Measurements from ENCODE around the gene TMEM143. TPM values are rescaled to one million over a fixed set of nuclear protein-coding genes. Genes with fewer than 3 reads are reported as not detected.
A peak's percentile ranks its signal among the peaks of the same experiment; 100 is the strongest.

TMEM143 gene
- total RNA-seq, 2 experiments from 2014 or later, result 9.4 to 11.0 TPM

DNA sequence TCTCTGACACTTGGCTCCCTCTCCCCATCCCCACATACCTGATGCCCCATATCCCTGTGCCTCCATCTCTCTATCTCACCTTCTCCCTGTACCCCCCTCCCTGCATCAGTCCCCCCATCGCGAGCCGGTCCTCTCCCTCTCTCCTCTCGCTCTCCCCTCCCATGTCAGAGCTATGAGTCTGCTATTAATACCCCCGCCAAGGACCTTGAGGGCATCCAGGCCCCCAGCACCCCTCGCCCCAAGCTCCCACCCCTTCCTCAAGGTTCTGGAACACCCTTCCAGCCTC, 31.4 kb upstream of the TMEM143 start:
- H3K4me1 Mint-ChIP-seq (ENCODE audit: low read depth), result peaks cover 58% of the 10 kb centered on the region
- no peaks in the 10 kb centered on the region for H3K9me3 Mint-ChIP-seq
- H3K9me3 ChIP-seq (ENCODE audit: control insufficient read depth in 1 of 2, insufficient read depth in 1 of 2, low read length in 2 of 2), result peaks cover 0 to 19% of the 10 kb centered on the region in 2 experiments
- peaks cover 34 to 42% of the 10 kb centered on the region in 2 experiments for H3K27me3 ChIP-seq (ENCODE audit: control insufficient read depth in 1 of 2, insufficient read depth in 2 of 2, low read length in 2 of 2)
- no peak overlapping the region for H3K27ac ChIP-seq (ENCODE audit: low read depth in 1 of 2, low read length in 2 of 2)
- intact Hi-C loops (cut with DNase I, micrococcal nuclease), result loop anchor here in 1 of 2 experiments (5.0 kb wide), 1 partner anchor 33 kb away; the partner anchor contains the start of genes SYNGR4 and TMEM143
- POLR2A ChIA-PET, result interaction anchor here (0.5 to 1.5 kb wide), 3 partner anchors 31 to 224 kb away, joined by 3 to 6 read pairs (median 5); partner anchors contain the start of genes SPHK2, SYNGR4 and TMEM143
- CTCF ChIA-PET, result interaction anchor here (1.3 to 1.8 kb wide), 2 partner anchors 50 to 61 kb away, joined by 4 read pairs; no protein-coding TSS in a partner anchor
- H3K4me3 Mint-ChIP-seq, result peak overlapping the region; percentile 54
- no peak overlapping the region for H3K4me3 ChIP-seq (ENCODE audit: low read length)
- DNase-seq, result no peak
- no peak for ATAC-seq (ENCODE audit: poor library complexity)
- H3K36me3 ChIP-seq (ENCODE audit: insufficient read depth, low read length), result no peaks in the 10 kb centered on the region
- H3K27me3 Mint-ChIP-seq, result peaks cover 39% of the 10 kb centered on the region
- peaks cover 84% of the 10 kb centered on the region for H3K4me1 ChIP-seq (ENCODE audit: insufficient read depth, low read length)
- peaks cover 6% of the 10 kb centered on the region for H3K36me3 Mint-ChIP-seq (ENCODE audit: low read depth)
- no peak for TF ChIP-seq CTCF (IDR thresholded peaks at IDR 0.05)
- no peak overlapping the region for H3K27ac Mint-ChIP-seq

- ChIA-PET POLR2A (interaction anchor here (0.5 to 1.8 kb wide), 6 partner anchors 9 to 225 kb away, joined by 3 to 6 read pairs (median 4); partner anchors contain the start of genes SPHK2, SYNGR4 and TMEM143), CTCF (interaction anchor here (0.5 to 1.8 kb wide), 2 partner anchors 8 to 50 kb away, joined by 3 to 4 read pairs; no protein-coding TSS in a partner anchor)
- Histone ChIP-seq H3K4me1 (ENCODE audit: insufficient read depth, low read length) (peaks cover 83% of the 10 kb centered on the region), H3K36me3 (ENCODE audit: insufficient read depth, low read length) (no peaks in the 10 kb centered on the region), H3K9me3 (ENCODE audit: control insufficient read depth in 1 of 2, insufficient read depth in 1 of 2, low read length in 2 of 2) (peaks cover 0 to 19% of the 10 kb centered on the region in 2 experiments), H3K27me3 (ENCODE audit: control insufficient read depth in 1 of 2, insufficient read depth in 2 of 2, low read length in 2 of 2) (peaks cover 34 to 42% of the 10 kb centered on the region in 2 experiments), H3K27ac (ENCODE audit: low read depth in 1 of 2, low read length in 2 of 2) (no peak overlapping the region), H3K4me3 (ENCODE audit: low read length) (peak overlapping the region; percentile 19)
- Mint-ChIP-seq H3K27ac (peak overlapping the region; percentile 7), H3K4me3 (peak overlapping the region; percentile 66), H3K4me1 (ENCODE audit: low read depth) (peaks cover 54% of the 10 kb centered on the region), H3K36me3 (ENCODE audit: low read depth) (peaks cover 6% of the 10 kb centered on the region), H3K27me3 (peaks cover 39% of the 10 kb centered on the region), H3K9me3 (no peaks in the 10 kb centered on the region)
- no peak for TF ChIP-seq CTCF (IDR thresholded peaks at IDR 0.05)
- DNase-seq, result peak in 2 of 14 experiments; percentile 12 to 42
- ATAC-seq (ENCODE audit: poor library complexity), result no peak
- intact Hi-C loops (cut with DNase I, micrococcal nuclease), result loop anchor here (5.0 kb wide), 2 partner anchors 32 to 188 kb away; partner anchors contain the start of genes SYNGR4 (in 1 of the 2) and TMEM143 (in 1 of the 2)
Measured at GRCh38 chr19:48394331-48395169, 30.8 kb upstream of the TMEM143 start.

DNA sequence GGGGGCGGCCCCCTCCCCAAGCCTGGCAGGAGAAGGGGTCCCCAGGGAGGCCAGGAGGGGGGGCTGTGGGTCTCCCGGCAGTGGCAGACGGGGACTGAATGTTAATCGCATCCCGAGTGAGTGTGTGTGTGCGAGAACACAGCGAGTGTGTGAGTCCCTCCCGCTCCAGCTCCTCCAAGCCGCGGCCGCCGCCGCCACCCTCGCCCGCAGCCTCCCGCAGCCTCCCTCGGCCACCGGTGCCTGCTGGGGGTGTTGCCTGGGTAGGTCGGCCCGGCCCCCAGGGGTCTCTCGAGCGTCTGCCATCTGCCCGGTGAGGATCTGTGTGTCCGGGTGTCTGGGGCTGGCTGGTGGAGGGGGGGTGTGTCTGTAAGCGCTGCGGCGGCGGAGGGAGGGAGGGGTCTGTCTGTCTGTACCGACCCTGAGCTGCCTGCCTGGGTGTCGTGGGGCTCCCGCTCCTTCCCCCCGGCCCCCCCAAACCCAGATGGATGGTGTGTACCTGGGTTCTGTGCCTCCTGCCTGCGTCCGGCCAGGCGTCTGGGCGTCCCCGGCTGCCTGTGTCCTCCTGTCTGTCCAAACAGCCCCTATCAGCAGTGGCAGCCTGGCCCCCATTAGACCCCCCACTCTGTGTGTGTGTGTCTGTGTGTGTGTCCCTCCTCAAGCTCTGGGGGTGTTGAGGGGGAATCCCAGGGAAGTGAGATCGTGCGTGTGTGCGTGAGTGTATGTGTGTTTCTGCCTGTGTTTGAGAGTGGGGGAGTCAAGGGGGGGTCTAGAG, 30.0 kb upstream of the TMEM143 start, which contains the start of gene GRIN2D:
TSS of gene GRIN2D (plus strand) at position 110 of the 772 bp plus-strand sequence. CDS start 4,725 bp downstream, outside the sequence.
- DNase-seq, result peak in 5 of 14 experiments; percentile 25 to 63 (median 42)

More for the DNA sequence above, 30.0 kb upstream of the TMEM143 start, which contains the start of gene GRIN2D:
- Mint-ChIP-seq H3K9me3 (no peaks in the 10 kb centered on the region), H3K27ac (peak within 1 kb of the TSS; percentile 61), H3K4me3 (peak within 1 kb of the TSS; percentile 81), H3K27me3 (peaks cover 39% of the 10 kb centered on the region), H3K36me3 (ENCODE audit: low read depth) (peaks cover 7% of the 10 kb centered on the region), H3K4me1 (ENCODE audit: low read depth) (peaks cover 47% of the 10 kb centered on the region)
- peaks cover 5% of the 10 kb centered on the region for H3K36me3 ChIP-seq (ENCODE audit: insufficient read depth, low read length)
- POLR2A ChIA-PET, result interaction anchor here (1.2 to 1.8 kb wide), 3 partner anchors 10 to 60 kb away, joined by 3 to 6 read pairs (median 4); partner anchors contain the start of genes SYNGR4 and TMEM143
- H3K27ac ChIP-seq (ENCODE audit: low read depth in 1 of 2, low read length in 2 of 2), result no peak within 1 kb of the TSS
- H3K4me1 ChIP-seq (ENCODE audit: insufficient read depth, low read length), result peaks cover 76% of the 10 kb centered on the region
- peak within 1 kb of the TSS; percentile 19 for H3K4me3 ChIP-seq (ENCODE audit: low read length)
- intact Hi-C loops (cut with DNase I, micrococcal nuclease), result loop anchor here in 1 of 2 experiments (5.0 kb wide), 1 partner anchor 189 kb away; no protein-coding TSS in a partner anchor
- peaks cover 0 to 13% of the 10 kb centered on the region in 2 experiments for H3K9me3 ChIP-seq (ENCODE audit: control insufficient read depth in 1 of 2, insufficient read depth in 1 of 2, low read length in 2 of 2)
- H3K27me3 ChIP-seq (ENCODE audit: control insufficient read depth in 1 of 2, insufficient read depth in 2 of 2, low read length in 2 of 2), result peaks cover 34 to 42% of the 10 kb centered on the region in 2 experiments
- CTCF ChIA-PET, result interaction anchor here (0.5 to 1.8 kb wide), 2 partner anchors 9 to 51 kb away, joined by 3 to 4 read pairs; no protein-coding TSS in a partner anchor
- TF ChIP-seq CTCF (IDR thresholded peaks at IDR 0.05), result no peak
- ATAC-seq (ENCODE audit: poor library complexity), result no peak
